ENCODE results near the gene MYLK3. TPM values are rescaled to one million over a fixed set of nuclear protein-coding genes. Genes with fewer than 3 reads are reported as not detected.
A peak's percentile ranks its signal among the peaks of the same experiment; 100 is the strongest.

The MYLK3 gene
- total RNA-seq, 4 donors from 2014 or later = 0.11 to 0.86 (median 0.19) TPM; not detected in 1

GRCh38 chr16:46753015-46753414 lies 4.9 kb upstream of the MYLK3 start:
- no peak for TF ChIP-seq POLR2A (IDR thresholded peaks at IDR 0.05)
- TF ChIP-seq, protein P1, sequence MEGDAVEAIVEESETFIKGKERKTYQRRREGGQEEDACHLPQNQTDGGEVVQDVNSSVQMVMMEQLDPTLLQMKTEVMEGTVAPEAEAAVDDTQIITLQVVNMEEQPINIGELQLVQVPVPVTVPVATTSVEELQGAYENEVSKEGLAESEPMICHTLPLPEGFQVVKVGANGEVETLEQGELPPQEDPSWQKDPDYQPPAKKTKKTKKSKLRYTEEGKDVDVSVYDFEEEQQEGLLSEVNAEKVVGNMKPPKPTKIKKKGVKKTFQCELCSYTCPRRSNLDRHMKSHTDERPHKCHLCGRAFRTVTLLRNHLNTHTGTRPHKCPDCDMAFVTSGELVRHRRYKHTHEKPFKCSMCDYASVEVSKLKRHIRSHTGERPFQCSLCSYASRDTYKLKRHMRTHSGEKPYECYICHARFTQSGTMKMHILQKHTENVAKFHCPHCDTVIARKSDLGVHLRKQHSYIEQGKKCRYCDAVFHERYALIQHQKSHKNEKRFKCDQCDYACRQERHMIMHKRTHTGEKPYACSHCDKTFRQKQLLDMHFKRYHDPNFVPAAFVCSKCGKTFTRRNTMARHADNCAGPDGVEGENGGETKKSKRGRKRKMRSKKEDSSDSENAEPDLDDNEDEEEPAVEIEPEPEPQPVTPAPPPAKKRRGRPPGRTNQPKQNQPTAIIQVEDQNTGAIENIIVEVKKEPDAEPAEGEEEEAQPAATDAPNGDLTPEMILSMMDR (IDR thresholded peaks at IDR 0.05) = no peak
- WGBS, 2 donors = 80 to 83% methylated on average over 5 of the region's 5 CpGs
- DNase-seq (ENCODE audit: low spot score in 2 of 2) = no peak
- no peak overlapping the region for H3K4me3 ChIP-seq (ENCODE audit: low read depth, poor library complexity, severe bottlenecking)
- intact Hi-C loops (cut with DNase I; ENCODE audit: low total_unique reads) = no loop called here

- no peak for DNase-seq (ENCODE audit: low spot score in 2 of 2)
- no peak overlapping the region for H3K4me3 ChIP-seq (ENCODE audit: low read depth, poor library complexity, severe bottlenecking)
- intact Hi-C loops (cut with DNase I; ENCODE audit: low total_unique reads) = no loop called here
- WGBS, 2 donors = 62 to 67% methylated on average over 7 of the region's 7 CpGs
- TF ChIP-seq POLR2A (IDR thresholded peaks at IDR 0.05) = no peak
- TF ChIP-seq, protein P1 (IDR thresholded peaks at IDR 0.05) = no peak
These were observed 3.2 kb upstream of the MYLK3 start for GRCh38 chr16:46751381-46751780.

- intact Hi-C loops (cut with DNase I; ENCODE audit: low total_unique reads) = no loop called here
- H3K4me3 ChIP-seq (ENCODE audit: low read depth, poor library complexity, severe bottlenecking) = no peak overlapping the region
- TF ChIP-seq POLR2A (IDR thresholded peaks at IDR 0.05) = no peak
- TF ChIP-seq, protein P1 (IDR thresholded peaks at IDR 0.05) = no peak
- 73 to 77% methylated on average over 17 to 20 of the region's 20 CpGs for WGBS, 2 donors
- no peak for DNase-seq (ENCODE audit: low spot score in 2 of 2)
These were observed 896 bp upstream of the MYLK3 start for GRCh38 chr16:46748775-46749705.

DNA sequence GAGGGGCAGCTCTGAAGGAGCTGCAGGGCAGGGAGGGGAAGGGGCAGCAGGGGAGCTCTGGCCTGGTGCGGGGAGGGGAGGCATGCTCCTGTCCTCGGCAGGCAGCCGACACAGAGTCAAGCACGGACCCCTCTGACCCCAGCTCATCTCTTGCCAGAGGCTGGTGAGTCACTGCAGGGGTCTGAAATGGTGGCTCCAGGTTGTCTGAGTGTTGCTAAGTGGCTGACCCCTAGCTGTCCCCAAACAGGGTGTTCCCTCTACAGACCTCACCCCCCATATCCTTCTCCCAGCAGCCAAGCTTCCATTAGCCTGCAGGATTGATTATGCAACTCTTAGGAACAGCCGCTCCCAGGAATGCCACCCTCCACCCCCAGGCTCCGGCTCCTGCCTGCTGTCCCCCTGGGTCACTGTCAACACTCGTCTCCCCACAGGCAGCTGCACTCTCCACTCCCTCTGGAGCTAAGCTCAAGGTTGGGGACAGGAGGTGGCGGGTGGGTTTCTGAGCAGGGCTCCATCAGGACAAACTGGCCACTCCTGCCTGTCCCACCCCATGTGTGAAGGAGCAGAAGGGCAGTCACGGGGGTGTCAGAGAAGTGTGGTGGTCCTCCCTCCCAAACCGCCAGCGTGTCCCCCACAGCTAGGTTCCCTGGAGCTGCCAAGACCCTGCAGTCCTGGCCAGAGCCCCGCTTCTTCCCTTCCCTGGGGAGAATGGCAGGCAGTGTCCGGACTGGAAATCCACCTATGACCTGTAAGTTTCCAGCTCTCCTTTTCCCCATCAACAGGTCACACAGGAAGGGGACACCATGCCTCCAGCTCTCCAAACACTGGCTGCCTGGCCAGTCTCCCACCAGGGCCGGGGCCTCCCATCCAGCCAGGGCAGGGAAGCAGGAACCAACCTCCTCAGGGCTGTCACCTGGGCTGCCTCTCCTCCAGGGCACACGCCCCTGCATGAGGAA lies 1.0 kb downstream of the MYLK3 start:
- intact Hi-C loops (cut with DNase I; ENCODE audit: low total_unique reads) = no loop called here
- H3K4me3 ChIP-seq (ENCODE audit: low read depth, poor library complexity, severe bottlenecking) = no peak overlapping the region
- TF ChIP-seq, protein P1 (IDR thresholded peaks at IDR 0.05) = no peak
- no peak for TF ChIP-seq POLR2A (IDR thresholded peaks at IDR 0.05)
- 64 to 75% methylated on average over 14 to 15 of the region's 15 CpGs for WGBS, 2 donors
- peak in 1 of 2 donors; percentile 76 for DNase-seq (ENCODE audit: low spot score in 2 of 2)

- peak in 1 of 2 donors; percentile 40 for DNase-seq (ENCODE audit: low spot score in 2 of 2)
- no peak for TF ChIP-seq POLR2A (IDR thresholded peaks at IDR 0.05)
- TF ChIP-seq, protein P1 (IDR thresholded peaks at IDR 0.05) = no peak
- no peak overlapping the region for H3K4me3 ChIP-seq (ENCODE audit: low read depth, poor library complexity, severe bottlenecking)
- intact Hi-C loops (cut with DNase I; ENCODE audit: low total_unique reads) = no loop called here
- whole genome bisulfite sequencing, 2 donors = 87 to 88% methylated on average over 7 of the region's 7 CpGs
These were observed 2.5 kb downstream of the MYLK3 start for GRCh38 chr16:46745617-46746016.

Measured in lower leg skin (tissue), 4 donors.